ENCODE measurements around the gene TMEM138. TPM values are rescaled to one million over a fixed set of nuclear protein-coding genes. Genes with fewer than 3 reads are reported as not detected.

The TMEM138 gene
- total and polyA plus RNA-seq, 2 of the 13 experiments (the other 11 are each of a cell fraction or from before 2014, with no cell fraction given): 43.5 to 61.0 TPM

GRCh38 chr11:61345170-61345610, 17.0 kb upstream of the TMEM138 start:
- no peak for FAIRE-seq
- ChIA-PET CTCF (ENCODE audit: low intra/inter-chr PET ratio, low total read pairs) (no interaction called here), POLR2A (interaction anchor here (1.0 to 1.1 kb wide), 2 partner anchors 9 to 11 kb away, joined by 3 read pairs; no protein-coding TSS in a partner anchor)

DNA sequence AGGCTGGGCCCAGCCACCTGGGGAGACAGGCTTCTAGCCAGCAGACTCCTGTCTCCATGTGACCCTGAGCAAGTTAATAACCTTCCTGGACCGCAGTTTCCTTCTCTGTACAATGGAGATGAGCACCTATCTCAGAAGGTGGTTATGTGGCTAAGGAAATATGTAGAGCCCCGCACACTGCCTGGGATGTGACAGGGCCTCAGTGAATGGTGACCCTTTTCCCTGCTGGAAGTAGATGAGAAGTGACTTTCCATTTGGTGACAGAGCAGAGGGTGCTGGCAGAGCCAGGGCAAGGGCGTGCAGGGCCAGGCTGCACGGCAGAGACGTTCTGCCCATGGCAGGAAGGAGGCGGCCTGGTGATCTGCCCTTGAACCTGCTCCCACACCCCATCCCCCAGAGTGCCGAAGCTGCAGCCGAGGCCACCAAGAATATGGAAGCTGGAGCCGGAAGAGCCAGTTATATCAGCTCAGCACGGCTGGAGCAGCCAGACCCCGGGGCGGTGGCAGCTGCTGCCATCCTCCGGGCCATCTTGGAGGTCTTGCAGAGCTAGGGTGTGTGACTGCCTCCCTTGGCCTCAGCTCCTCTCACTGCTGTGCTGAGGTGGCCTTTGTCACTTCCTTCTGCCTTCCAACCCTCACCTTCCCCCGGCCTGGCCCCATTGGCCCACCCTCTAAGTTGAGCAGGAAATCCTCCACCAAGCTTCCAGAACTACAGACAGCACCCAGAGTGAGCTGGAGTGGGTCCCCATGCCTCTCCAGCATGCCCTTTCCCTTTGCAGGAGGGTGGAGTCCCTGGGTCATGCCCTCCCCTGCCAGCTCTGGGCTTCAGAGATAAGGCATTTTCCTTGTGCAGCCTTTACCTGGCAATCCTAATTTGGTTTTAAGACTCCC, 16.0 kb upstream of the TMEM138 start:
- H3K9me3 ChIP-seq (ENCODE audit: low read length): no peaks in the 10 kb centered on the region
- H3K4me1 ChIP-seq (ENCODE audit: insufficient read depth, low read length): no peaks in the 10 kb centered on the region
- FAIRE-seq: no peak
- H3K4me3 ChIP-seq (replicated peaks in 1 of 3; ENCODE audit: insufficient read depth in 1 of 3, low read depth in 2 of 3, low read length in 3 of 3): no peak overlapping the region
- ChIA-PET POLR2A (interaction anchor here (0.7 to 1.2 kb wide), 4 partner anchors 10 to 15 kb away, joined by 3 to 9 read pairs (median 4); partner anchors contain the start of gene CYB561A3), CTCF (ENCODE audit: low intra/inter-chr PET ratio, low total read pairs) (no interaction called here)
- H3K4me2 ChIP-seq (ENCODE audit: low read depth, low read length): no peak overlapping the region
- intact Hi-C loops (cut with micrococcal nuclease; ENCODE audit: unreplicated experiment): no loop called here
- H3K9ac ChIP-seq (ENCODE audit: insufficient read depth, low read depth, low read length): no peak overlapping the region
- H2AFZ ChIP-seq (ENCODE audit: low read length): no peak overlapping the region
- BruUV-seq (replicated peaks): no TSS peak
- no peaks in the 10 kb centered on the region for H3K79me2 ChIP-seq (ENCODE audit: insufficient read depth, low read length)
- peaks cover 46 to 63% of the 10 kb centered on the region in 2 experiments for H3K36me3 ChIP-seq (replicated peaks in 1 of 2; ENCODE audit: control insufficient read depth in 1 of 2, insufficient read depth in 2 of 2, low read length in 2 of 2)
- peaks cover 5% of the 10 kb centered on the region; the same call in 1 of the 2 replicates for H4K20me1 ChIP-seq (ENCODE audit: insufficient read depth, low read length)
- no peak overlapping the region for H3K27ac ChIP-seq (ENCODE audit: extremely low read length, insufficient read depth, low read length)
- no peaks in the 10 kb centered on the region for H3K27me3 ChIP-seq (ENCODE audit: control insufficient read depth in 1 of 2, insufficient read depth in 2 of 2, low read length in 2 of 2)
- in situ Hi-C loops (cut with HindIII; ENCODE audit: extremely low pct_ligation_motif_present, low pct_unique_long_range_greater_than_20kb): no loop called here
- 97% methylated on average over 4 of the region's 14 CpGs for WGBS (ENCODE audit: low lambda C conversion rate)
- no peak for ATAC-seq
- no peak for DNase-seq (ENCODE audit: low spot score)
- peak; percentile 23; the same call in 1 of the 2 replicates for TF ChIP-seq RBFOX2 (IDR thresholded peaks at IDR 0.05; ENCODE audit: low read depth, low read length)
- TF ChIP-seq PCBP2 (optimal IDR thresholded peaks at IDR 0.05; ENCODE audit: low read depth, low read length, poor library complexity, severe bottlenecking): no peak
- no peak for TF ChIP-seq ZNF878 (CRISPR knock-in tag; IDR thresholded peaks at IDR 0.05)
- TF ChIP-seq FLYWCH1 (CRISPR knock-in tag; IDR thresholded peaks at IDR 0.05): no peak
- TF ChIP-seq ZNF557 (CRISPR knock-in tag; IDR thresholded peaks at IDR 0.05): no peak
- TF ChIP-seq ZFP37 (CRISPR knock-in tag; IDR thresholded peaks at IDR 0.05; ENCODE audit: borderline replicate concordance): no peak
- no peak for TF ChIP-seq PPARG (CRISPR knock-in tag; conservative IDR thresholded peaks at IDR 0.05)
- TF ChIP-seq MAFF (IDR thresholded peaks at IDR 0.05; ENCODE audit: low read depth, low read length): no peak
- peak; percentile 27 for TF ChIP-seq AGO2 (optimal IDR thresholded peaks at IDR 0.05; ENCODE audit: low read depth, low read length)
- no peak for TF ChIP-seq SATB2 (CRISPR knock-in tag; IDR thresholded peaks at IDR 0.05)
- no peak for TF ChIP-seq SP4 (CRISPR knock-in tag; IDR thresholded peaks at IDR 0.05)
- no peak for TF ChIP-seq NR2F1 (CRISPR knock-in tag; IDR thresholded peaks at IDR 0.05)
- no peak for TF ChIP-seq ATF6 (CRISPR knock-in tag; conservative IDR thresholded peaks at IDR 0.05)

More at GRCh38 chr11:61345170-61345610, 17.0 kb upstream of the TMEM138 start:
- peaks cover 45 to 66% of the 10 kb centered on the region in 2 experiments for H3K36me3 ChIP-seq (replicated peaks in 1 of 2; ENCODE audit: control insufficient read depth in 1 of 2, insufficient read depth in 2 of 2, low read length in 2 of 2)
- H3K27ac ChIP-seq (ENCODE audit: extremely low read length, insufficient read depth, low read length): no peak overlapping the region
- TF ChIP-seq KAT7 (CRISPR knock-in tag; IDR thresholded peaks at IDR 0.05; ENCODE audit: borderline replicate concordance) (no peak), HNRNPUL1 (IDR thresholded peaks at IDR 0.05; ENCODE audit: low read depth, low read length) (no peak), ELF3 (CRISPR knock-in tag; IDR thresholded peaks at IDR 0.05) (no peak), NKX3-1 (CRISPR knock-in tag; IDR thresholded peaks at IDR 0.05) (no peak), RBFOX2 (IDR thresholded peaks at IDR 0.05; ENCODE audit: low read depth, low read length) (peak; percentile 59; the same call in 1 of the 2 replicates), AGO2 (optimal IDR thresholded peaks at IDR 0.05; ENCODE audit: low read depth, low read length) (peak; percentile 78), PAF1 (CRISPR knock-in tag; IDR thresholded peaks at IDR 0.05) (0 out of 2 replicates have a peak, but pooled peaks have one; percentile 18)
- no peak overlapping the region for H2AFZ ChIP-seq (ENCODE audit: low read length)
- DNase-seq (ENCODE audit: low spot score) (no peak), ATAC-seq (no peak)
- no peak overlapping the region for H3K4me3 ChIP-seq (replicated peaks in 1 of 3; ENCODE audit: insufficient read depth in 1 of 3, low read depth in 2 of 3, low read length in 3 of 3)
- peaks cover 7% of the 10 kb centered on the region; the same call in 1 of the 2 replicates for H4K20me1 ChIP-seq (ENCODE audit: insufficient read depth, low read length)
- H3K9me3 ChIP-seq (ENCODE audit: low read length): no peaks in the 10 kb centered on the region
- H3K4me1 ChIP-seq (ENCODE audit: insufficient read depth, low read length): no peaks in the 10 kb centered on the region
- H3K27me3 ChIP-seq (ENCODE audit: control insufficient read depth in 1 of 2, insufficient read depth in 2 of 2, low read length in 2 of 2): no peaks in the 10 kb centered on the region
- H3K9ac ChIP-seq (ENCODE audit: insufficient read depth, low read depth, low read length): no peak overlapping the region
- intact Hi-C loops (cut with micrococcal nuclease; ENCODE audit: unreplicated experiment): no loop called here
- no CpG with 5 or more reads among the region's 4 CpGs for WGBS (ENCODE audit: low lambda C conversion rate)
- in situ Hi-C loops (cut with HindIII; ENCODE audit: extremely low pct_ligation_motif_present, low pct_unique_long_range_greater_than_20kb): no loop called here
- BruUV-seq (replicated peaks): no TSS peak
- no peak overlapping the region for H3K4me2 ChIP-seq (ENCODE audit: low read depth, low read length)
- no peaks in the 10 kb centered on the region for H3K79me2 ChIP-seq (ENCODE audit: insufficient read depth, low read length)
